HG02884 (cell line): ENCODE results near the gene EFNB2.

ENCODE experiments used
- ATAC-seq: cut with Tn5 transposase; IDR thresholded peaks from one replicate; pipeline ENCODE4 v1.9.1; 2021; ENCODE audit warnings: mild to moderate bottlenecking, moderate library complexity; ENCODE audit not compliant: unreplicated experiment

EFNB2 gene

GRCh38 chr13:106487129-106487528, 48.3 kb downstream of the EFNB2 start:
- ATAC-seq: no peak

- ATAC-seq: no peak
Measured at GRCh38 chr13:106486287-106486686, 49.2 kb downstream of the EFNB2 start.

GRCh38 chr13:106484537-106485193, 50.8 kb downstream of the EFNB2 start:
- ATAC-seq: no peak

- no peak for ATAC-seq
Measured at GRCh38 chr13:106484084-106484483, 51.4 kb downstream of the EFNB2 start.

GRCh38 chr13:106481919-106482318, 53.5 kb downstream of the EFNB2 start:
- ATAC-seq: no peak

- ATAC-seq: no peak
Measured at GRCh38 chr13:106480351-106480910, 55.0 kb downstream of the EFNB2 start.

GRCh38 chr13:106479929-106480328, 55.5 kb downstream of the EFNB2 start:
- ATAC-seq: no peak

- no peak for ATAC-seq
Measured at GRCh38 chr13:106478116-106478515, 57.3 kb downstream of the EFNB2 start.

GRCh38 chr13:106477303-106477702, 58.2 kb downstream of the EFNB2 start:
- ATAC-seq: no peak

GRCh38 chr13:106475852-106476251, 59.6 kb downstream of the EFNB2 start:
- no peak for ATAC-seq

GRCh38 chr13:106474912-106475311, 60.5 kb downstream of the EFNB2 start:
- ATAC-seq: no peak

- no peak for ATAC-seq
Measured at GRCh38 chr13:106473154-106473553, 62.3 kb downstream of the EFNB2 start.

GRCh38 chr13:106472621-106473020, 62.8 kb downstream of the EFNB2 start:
- ATAC-seq: no peak

GRCh38 chr13:106471957-106472543, 63.4 kb downstream of the EFNB2 start:
- ATAC-seq: peak; percentile 60

- ATAC-seq: no peak
Measured at GRCh38 chr13:106470576-106470975, 64.9 kb downstream of the EFNB2 start.

- no peak for ATAC-seq
Measured at GRCh38 chr13:106468744-106469590, 66.5 kb downstream of the EFNB2 start.

- ATAC-seq: no peak
Measured at GRCh38 chr13:106468207-106468606, 67.3 kb downstream of the EFNB2 start.

- ATAC-seq: no peak
Measured at GRCh38 chr13:106467427-106468122, 67.9 kb downstream of the EFNB2 start.

GRCh38 chr13:106466691-106467426, 68.6 kb downstream of the EFNB2 start:
- no peak for ATAC-seq

GRCh38 chr13:106464076-106464475, 71.4 kb downstream of the EFNB2 start:
- ATAC-seq: no peak
